Left lung (tissue), 14 donors: ENCODE results near the gene PRTFDC1. TPM values are rescaled to one million over a fixed set of nuclear protein-coding genes. Genes with fewer than 3 reads are reported as not detected.

Experiments used
- ATAC-seq: fragments of 200-7000 bp; cut with Tn5 transposase; one replicate; pipeline ENCODE4 v1.9.1; 2020; ENCODE audit warnings: moderate library complexity
- DNase-seq, 4 donors: peaks; one replicate each; pipeline ENCODE4 v3.0.0-alpha.2; 2013 to 2020
- H3K27ac ChIP-seq, 2 donors: fragments of 200-600 bp; sonication (generic) in 1 of 2; one replicate each; pipeline versions ENCODE4 v1.5.0 to v1.8.0; 2020 to 2021
- H3K27me3 ChIP-seq, 2 donors: fragments of 200-600 bp; sonication (generic) in 1 of 2; one replicate each; pipeline versions ENCODE4 v1.5.0 to v1.8.0; 2020 to 2021
- H3K36me3 ChIP-seq, 2 donors: fragments of 200-600 bp; sonication (generic) in 1 of 2; one replicate each; pipeline versions ENCODE4 v1.5.0 to v1.8.0; 2020 to 2021
- H3K4me1 ChIP-seq, 2 donors: fragments of 200-600 bp; one replicate each; pipeline ENCODE4 v1.8.0; 2021
- H3K4me3 ChIP-seq, 2 donors: fragments of 200-600 bp; sonication (generic) in 1 of 2; one replicate each; pipeline versions ENCODE4 v1.5.0 to v1.8.0; 2020 to 2021; ENCODE audit warnings: mild to moderate bottlenecking in 1 of 2
- H3K9me3 ChIP-seq, 2 donors: fragments of 200-600 bp; sonication (generic) in 1 of 2; one replicate each; pipeline versions ENCODE4 v1.5.0 to v1.8.0; 2020 to 2021
- intact Hi-C, 2 donors: fragments of 100-400 bp; cut with DNase I; formaldehyde crosslinking; loops; one replicate each; pipeline versions ENCODE4 v1.11.2 to v1.14.2; 2022
- long read RNA-seq, 12 donors: library from polyadenylated mRNA in 2 of 12; unstranded in 2 of 12; transcript quantifications; one replicate each; pipeline ENCODE4 v2.0.0 and lab custom pipeline, GENCODE V29; 2019 to 2026
- polyA plus RNA-seq, 6 donors: library from polyadenylated mRNA; unstranded; fragments of 120-200 nt; gene quantifications; one replicate each; pipeline ENCODE4 v1.2.1, GENCODE V29; 2013; ENCODE audit not compliant: insufficient read length in 6 of 6
- total RNA-seq, 2 donors: library from RNA; stranded (reverse); fragmentation: NEBNext Ultra II Directional; extraction: Animal tissue kit (Norgen Biotek cat#: 25700); gene quantifications; one replicate each; pipeline ENCODE4 v1.2.1, GENCODE V29; 2021
- TF ChIP-seq, protein P1 (sequence below), 2 donors: fragments of 200-600 bp; sonication (generic) in 1 of 2; IDR thresholded peaks; one replicate each; pipeline versions ENCODE4 v1.5.0 to v1.8.0; 2021; ENCODE audit warnings: antibody characterized with exemption in 2 of 2
- donor health status: DM: no; HTN: yes; CAD: no.
- donor health status: DM: no; HTN: no; CAD: no.

The PRTFDC1 gene
- total RNA-seq (1 to 10 TPM; 5.2 to 8.2 TPM), polyA plus RNA-seq (10 to 100 TPM; 47.8 to 69.7 (median 54.7) TPM)
- long read RNA-seq, donor 1, partial matches to known transcripts: 27 of 50 reads
- long read RNA-seq, donor 1, other reads (novel, unspliced or antisense): 19 of 50 reads
- long read RNA-seq, donor 2, partial matches to known transcripts: 7 of 22 reads
- long read RNA-seq, donor 2, other reads (novel, unspliced or antisense): 10 of 22 reads
- long read RNA-seq, donor 3, partial matches to known transcripts: 0 of 23 reads
- long read RNA-seq, donor 3, other reads (novel, unspliced or antisense): 20 of 23 reads
- long read RNA-seq, donor 4, partial matches to known transcripts: 0 of 3 reads
- long read RNA-seq, donor 4, other reads (novel, unspliced or antisense): 2 of 3 reads
- long read RNA-seq, donor 5, partial matches to known transcripts: 0 of 14 reads
- long read RNA-seq, donor 5, other reads (novel, unspliced or antisense): 9 of 14 reads
- long read RNA-seq, donor 6, transcript PRTFDC1-201 (9 exons, 1,944 nt): major isoform, 5 of 27 reads
- long read RNA-seq, donor 6, transcript PRTFDC1-202 (4 exons, 741 nt): major isoform, 5 of 27 reads
- long read RNA-seq, donor 6, partial matches to known transcripts: 0 of 27 reads
- long read RNA-seq, donor 6, other reads (novel, unspliced or antisense): 17 of 27 reads
- long read RNA-seq, donor 7, partial matches to known transcripts: 0 of 12 reads
- long read RNA-seq, donor 7, other reads (novel, unspliced or antisense): 9 of 12 reads
- long read RNA-seq, donor 8, partial matches to known transcripts: 0 of 9 reads
- long read RNA-seq, donor 8, other reads (novel, unspliced or antisense): 9 of 9 reads
- long read RNA-seq, donor 9: 0 reads
- long read RNA-seq, donor 10: 0 reads
- long read RNA-seq, donor 11, partial matches to known transcripts: 0 of 23 reads
- long read RNA-seq, donor 11, other reads (novel, unspliced or antisense): 20 of 23 reads
- long read RNA-seq, donor 12, partial matches to known transcripts: 0 of 7 reads
- long read RNA-seq, donor 12, other reads (novel, unspliced or antisense): 6 of 7 reads

DNA sequence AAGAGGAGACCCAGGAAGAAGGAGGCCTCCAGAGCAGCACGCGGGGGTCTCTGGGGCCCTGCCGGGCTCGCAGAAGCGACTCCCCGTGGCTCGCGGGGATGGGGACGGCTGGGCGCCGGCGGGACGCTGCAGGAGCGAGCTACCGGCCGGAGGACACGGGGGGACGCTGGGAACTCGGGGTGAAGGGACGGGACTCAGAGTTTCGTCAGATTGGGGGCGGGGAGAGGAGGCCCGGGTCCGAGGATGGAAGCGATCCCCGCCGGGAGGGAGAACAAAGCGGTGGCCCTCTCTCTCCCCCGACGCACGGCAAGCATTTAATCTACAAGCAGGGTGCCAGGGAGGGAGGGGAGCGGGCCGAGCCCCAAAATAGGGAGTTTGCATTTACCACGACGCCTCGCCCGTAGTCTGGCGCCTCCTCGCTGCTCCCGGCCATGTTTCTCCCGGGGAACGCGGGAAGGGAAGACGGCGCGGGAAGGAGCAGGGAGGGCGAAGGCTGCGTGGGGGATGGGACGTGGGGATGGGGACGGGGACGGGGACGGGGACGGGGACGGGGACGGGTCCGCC lies at the start of gene PRTFDC1:
TSS of gene PRTFDC1 (minus strand) at position 464 of the 564 bp plus-strand sequence. CDS start at position 433, 31 bp downstream.
- Histone ChIP-seq H3K27me3 (peaks cover 0 to 27% of the 10 kb centered on the region in 2 donors), H3K36me3 (no peaks in the 10 kb centered on the region), H3K4me1 (peaks cover 0 to 4% of the 10 kb centered on the region in 2 donors), H3K9me3 (no peaks in the 10 kb centered on the region), H3K4me3 (peak within 1 kb of the TSS; percentile 45 to 53), H3K27ac (peak within 1 kb of the TSS; percentile 71 to 72)
- peak; percentile 67 for ATAC-seq
- intact Hi-C loops: no loop called here
- TF ChIP-seq, protein P1, sequence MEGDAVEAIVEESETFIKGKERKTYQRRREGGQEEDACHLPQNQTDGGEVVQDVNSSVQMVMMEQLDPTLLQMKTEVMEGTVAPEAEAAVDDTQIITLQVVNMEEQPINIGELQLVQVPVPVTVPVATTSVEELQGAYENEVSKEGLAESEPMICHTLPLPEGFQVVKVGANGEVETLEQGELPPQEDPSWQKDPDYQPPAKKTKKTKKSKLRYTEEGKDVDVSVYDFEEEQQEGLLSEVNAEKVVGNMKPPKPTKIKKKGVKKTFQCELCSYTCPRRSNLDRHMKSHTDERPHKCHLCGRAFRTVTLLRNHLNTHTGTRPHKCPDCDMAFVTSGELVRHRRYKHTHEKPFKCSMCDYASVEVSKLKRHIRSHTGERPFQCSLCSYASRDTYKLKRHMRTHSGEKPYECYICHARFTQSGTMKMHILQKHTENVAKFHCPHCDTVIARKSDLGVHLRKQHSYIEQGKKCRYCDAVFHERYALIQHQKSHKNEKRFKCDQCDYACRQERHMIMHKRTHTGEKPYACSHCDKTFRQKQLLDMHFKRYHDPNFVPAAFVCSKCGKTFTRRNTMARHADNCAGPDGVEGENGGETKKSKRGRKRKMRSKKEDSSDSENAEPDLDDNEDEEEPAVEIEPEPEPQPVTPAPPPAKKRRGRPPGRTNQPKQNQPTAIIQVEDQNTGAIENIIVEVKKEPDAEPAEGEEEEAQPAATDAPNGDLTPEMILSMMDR (IDR thresholded peaks at IDR 0.05): no peak
- peak; percentile 53 to 79 (median 73) for DNase-seq

DNA sequence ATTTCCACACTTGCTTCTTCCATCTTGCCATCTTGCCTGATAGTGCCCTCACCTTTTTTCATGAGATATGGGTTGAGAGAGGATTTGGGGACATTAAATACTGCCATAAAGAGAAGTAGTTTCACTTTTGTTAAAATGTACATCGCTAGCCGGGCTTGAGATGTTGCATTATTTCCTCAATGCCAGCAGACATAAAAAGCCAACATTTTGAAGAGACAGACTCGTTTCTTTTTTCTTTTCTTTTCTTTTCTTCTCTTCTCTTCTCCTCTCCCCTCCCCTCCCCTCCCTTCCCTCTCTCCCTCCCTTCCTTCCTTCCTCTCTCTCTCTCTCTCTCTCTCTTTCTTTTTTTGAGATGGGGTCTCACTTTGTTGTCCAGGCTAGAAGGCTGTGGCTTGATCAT lies 45.6 kb upstream of the PRTFDC1 start:
- Histone ChIP-seq H3K4me3 (no peak overlapping the region), H3K36me3 (no peaks in the 10 kb centered on the region), H3K27ac (no peak overlapping the region), H3K4me1 (no peaks in the 10 kb centered on the region), H3K9me3 (peaks cover 0 to 5% of the 10 kb centered on the region in 2 donors), H3K27me3 (no peaks in the 10 kb centered on the region)
- no peak for DNase-seq
- intact Hi-C loops: no loop called here
- TF ChIP-seq, protein P1 (IDR thresholded peaks at IDR 0.05): no peak
- ATAC-seq: no peak

- intact Hi-C loops: no loop called here
- H3K4me1 ChIP-seq: no peaks in the 10 kb centered on the region
- TF ChIP-seq, protein P1 (IDR thresholded peaks at IDR 0.05): no peak
These were observed 42.7 kb upstream of the PRTFDC1 start for GRCh38 chr10:24995072-24995471.

DNA sequence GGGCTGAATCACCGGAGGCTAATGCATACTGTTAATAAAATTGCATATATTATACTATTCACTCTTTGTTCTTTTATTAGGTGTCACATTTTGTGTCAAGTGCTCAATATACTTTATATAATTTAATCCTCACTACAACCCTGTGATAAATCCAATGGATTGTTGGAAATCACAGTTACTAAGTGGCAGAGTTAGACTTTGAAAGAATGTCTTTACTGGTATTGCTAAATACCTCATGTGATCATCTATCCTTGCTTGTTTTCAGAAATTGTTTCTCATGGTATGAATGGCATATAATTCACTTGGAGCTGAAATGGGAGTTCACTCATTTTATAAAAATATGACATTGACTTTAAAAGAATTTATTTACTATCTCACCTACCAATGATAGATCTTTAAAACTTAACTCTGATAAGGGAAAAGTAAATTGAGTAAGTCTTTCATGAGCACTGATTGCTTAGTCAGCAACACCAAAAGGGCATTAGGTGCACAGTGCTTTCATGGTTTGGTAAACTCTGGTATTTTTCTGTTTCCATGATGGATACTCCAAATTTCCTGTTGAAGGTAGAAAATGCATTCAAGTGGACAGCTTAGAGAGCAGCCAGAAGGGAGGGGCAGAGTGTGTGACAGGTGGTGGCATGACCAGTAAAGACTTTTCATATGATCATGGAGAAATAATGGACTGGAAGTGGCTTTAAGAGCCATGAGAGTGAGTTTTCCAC lies 41.0 kb upstream of the PRTFDC1 start:
- intact Hi-C loops: no loop called here
- no peak for DNase-seq
- TF ChIP-seq, protein P1 (IDR thresholded peaks at IDR 0.05): no peak
- Histone ChIP-seq H3K27me3 (no peaks in the 10 kb centered on the region), H3K4me3 (no peak overlapping the region), H3K27ac (no peak overlapping the region), H3K36me3 (no peaks in the 10 kb centered on the region), H3K9me3 (no peaks in the 10 kb centered on the region), H3K4me1 (no peaks in the 10 kb centered on the region)
- ATAC-seq: no peak

More at GRCh38 chr10:24995072-24995471, 42.7 kb upstream of the PRTFDC1 start:
- Histone ChIP-seq H3K4me3 (no peak overlapping the region), H3K27me3 (no peaks in the 10 kb centered on the region), H3K27ac (no peak overlapping the region), H3K9me3 (peaks cover 0 to 1% of the 10 kb centered on the region in 2 donors), H3K36me3 (no peaks in the 10 kb centered on the region)
- no peak for DNase-seq
- ATAC-seq: no peak
